ENCODE data around the gene LSMEM2.

GRCh38 chr3:50317300-50317699 lies 38.4 kb downstream of the LSMEM2 start:
- TF ChIP-seq POLR2A (IDR thresholded peaks at IDR 0.05; ENCODE audit: extremely low read depth, insufficient read length), result no peak
- TF ChIP-seq, protein P1, sequence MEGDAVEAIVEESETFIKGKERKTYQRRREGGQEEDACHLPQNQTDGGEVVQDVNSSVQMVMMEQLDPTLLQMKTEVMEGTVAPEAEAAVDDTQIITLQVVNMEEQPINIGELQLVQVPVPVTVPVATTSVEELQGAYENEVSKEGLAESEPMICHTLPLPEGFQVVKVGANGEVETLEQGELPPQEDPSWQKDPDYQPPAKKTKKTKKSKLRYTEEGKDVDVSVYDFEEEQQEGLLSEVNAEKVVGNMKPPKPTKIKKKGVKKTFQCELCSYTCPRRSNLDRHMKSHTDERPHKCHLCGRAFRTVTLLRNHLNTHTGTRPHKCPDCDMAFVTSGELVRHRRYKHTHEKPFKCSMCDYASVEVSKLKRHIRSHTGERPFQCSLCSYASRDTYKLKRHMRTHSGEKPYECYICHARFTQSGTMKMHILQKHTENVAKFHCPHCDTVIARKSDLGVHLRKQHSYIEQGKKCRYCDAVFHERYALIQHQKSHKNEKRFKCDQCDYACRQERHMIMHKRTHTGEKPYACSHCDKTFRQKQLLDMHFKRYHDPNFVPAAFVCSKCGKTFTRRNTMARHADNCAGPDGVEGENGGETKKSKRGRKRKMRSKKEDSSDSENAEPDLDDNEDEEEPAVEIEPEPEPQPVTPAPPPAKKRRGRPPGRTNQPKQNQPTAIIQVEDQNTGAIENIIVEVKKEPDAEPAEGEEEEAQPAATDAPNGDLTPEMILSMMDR (IDR thresholded peaks at IDR 0.05; ENCODE audit: low read depth, low read length), result no peak
- TF ChIP-seq, protein P2, sequence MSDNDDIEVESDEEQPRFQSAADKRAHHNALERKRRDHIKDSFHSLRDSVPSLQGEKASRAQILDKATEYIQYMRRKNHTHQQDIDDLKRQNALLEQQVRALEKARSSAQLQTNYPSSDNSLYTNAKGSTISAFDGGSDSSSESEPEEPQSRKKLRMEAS (IDR thresholded peaks at IDR 0.05; ENCODE audit: low read depth, low read length), result no peak
- TF ChIP-seq MYC (IDR thresholded peaks at IDR 0.05; ENCODE audit: low read depth, low read length), result no peak
